Glomerular endothelial cell (primary cell): ENCODE results near the gene RBM33. TPM values are rescaled to one million over a fixed set of nuclear protein-coding genes. Genes with fewer than 3 reads are reported as not detected.

Source experiments
- DNase-seq: peaks from one replicate; pipeline ENCODE4 v3.0.0-alpha.2; 2011; ENCODE audit warnings: low read depth, low spot score; ENCODE audit errors: extremely low read depth
- total RNA-seq: library from RNA; depleted of rRNA; stranded (reverse); fragments of >200 nt; gene quantifications from 2 replicates; pipeline ENCODE4 v1.2.3, GENCODE V29; 2015

The RBM33 gene
- total RNA-seq, 1 donor from 2014 or later: 34.6 TPM

DNA sequence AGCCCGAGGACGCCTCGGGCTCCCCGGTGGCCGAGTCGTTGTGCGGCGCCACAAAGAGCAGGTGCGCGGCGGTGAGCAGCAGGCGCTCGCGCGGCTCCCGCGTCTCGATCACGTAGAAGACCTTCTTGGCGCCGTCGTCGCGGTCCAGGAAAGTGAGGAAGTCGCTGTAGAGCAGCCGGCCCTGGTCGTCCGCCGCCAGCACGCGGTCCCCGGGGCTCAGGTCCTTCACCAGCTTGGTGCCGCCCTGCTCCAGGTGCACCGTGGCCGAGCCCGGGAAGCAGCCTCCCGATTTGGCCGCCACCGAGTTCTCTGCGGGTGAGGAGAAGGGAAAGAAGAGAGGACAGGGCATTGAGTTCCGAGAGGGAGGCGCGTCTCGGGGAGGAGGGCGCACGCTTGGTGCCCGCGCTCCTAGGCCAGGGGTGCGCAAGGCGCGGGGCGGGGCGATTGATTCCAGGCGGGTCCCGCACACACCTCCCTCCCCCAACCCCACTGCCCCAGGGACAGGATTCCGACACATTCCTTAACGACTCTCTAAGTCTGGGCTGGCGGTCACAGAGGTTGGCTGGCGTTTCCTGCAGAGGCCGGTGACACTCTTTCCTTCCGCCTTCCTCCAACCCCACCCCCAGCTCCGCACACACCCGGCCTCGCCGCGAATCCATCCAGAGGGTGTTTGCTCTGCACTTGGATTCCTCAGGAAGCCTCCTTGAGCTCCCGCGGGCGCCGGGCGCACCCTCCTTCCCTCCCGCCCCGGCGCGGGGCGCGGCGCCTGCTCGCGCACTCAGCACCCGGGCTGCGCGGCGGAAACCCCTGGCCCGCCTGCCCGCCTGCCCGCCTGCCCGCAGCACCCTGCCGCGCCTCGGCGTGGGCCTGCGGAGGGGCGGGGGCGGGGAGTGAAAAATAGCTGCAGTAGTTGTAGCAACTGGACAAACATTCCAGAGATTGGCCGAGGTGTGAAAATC, 159.2 kb downstream of the RBM33 start:
- DNase-seq: no peak

DNA sequence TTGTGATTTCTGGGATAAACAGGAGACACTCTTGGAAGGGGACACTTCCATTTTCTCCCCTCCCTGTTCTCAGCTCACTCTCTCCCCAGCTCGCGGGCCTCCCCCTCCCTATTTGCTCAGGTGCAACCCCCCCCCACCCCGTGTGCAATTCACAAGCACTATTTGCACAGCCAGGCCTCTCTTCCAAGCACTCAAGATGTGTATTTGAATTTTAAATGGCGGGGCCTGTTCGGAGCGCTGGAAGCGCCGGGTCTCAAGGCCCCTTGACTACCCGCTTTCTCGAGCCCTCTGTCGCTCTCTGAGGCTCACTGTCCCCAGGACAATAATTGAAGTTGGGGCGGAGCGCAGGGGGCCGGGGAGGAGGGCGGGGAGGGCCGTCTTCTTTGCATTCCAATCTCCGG, 160.0 kb downstream of the RBM33 start:
- no peak for DNase-seq

- no peak for DNase-seq
These were observed 160.7 kb downstream of the RBM33 start for GRCh38 chr7:155804897-155805825.

DNA sequence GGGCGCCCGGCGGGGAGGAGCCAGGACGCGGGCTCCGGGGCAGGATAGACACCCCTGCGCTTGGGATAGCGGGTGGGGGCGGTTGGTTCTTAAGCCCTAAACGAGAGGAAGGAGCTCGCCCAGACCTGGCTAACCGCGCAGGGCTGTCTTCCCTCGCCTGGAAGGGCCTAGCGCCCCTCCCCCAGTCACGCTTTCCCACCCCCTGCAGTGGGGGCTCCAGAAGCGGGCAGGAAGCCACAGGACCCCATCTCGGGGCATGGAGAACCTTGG, 161.3 kb downstream of the RBM33 start:
- DNase-seq: no peak

- no peak for DNase-seq
These were observed 161.8 kb downstream of the RBM33 start for GRCh38 chr7:155806096-155806871.

- DNase-seq: no peak
These were observed 162.7 kb downstream of the RBM33 start for GRCh38 chr7:155807065-155807671.

DNA sequence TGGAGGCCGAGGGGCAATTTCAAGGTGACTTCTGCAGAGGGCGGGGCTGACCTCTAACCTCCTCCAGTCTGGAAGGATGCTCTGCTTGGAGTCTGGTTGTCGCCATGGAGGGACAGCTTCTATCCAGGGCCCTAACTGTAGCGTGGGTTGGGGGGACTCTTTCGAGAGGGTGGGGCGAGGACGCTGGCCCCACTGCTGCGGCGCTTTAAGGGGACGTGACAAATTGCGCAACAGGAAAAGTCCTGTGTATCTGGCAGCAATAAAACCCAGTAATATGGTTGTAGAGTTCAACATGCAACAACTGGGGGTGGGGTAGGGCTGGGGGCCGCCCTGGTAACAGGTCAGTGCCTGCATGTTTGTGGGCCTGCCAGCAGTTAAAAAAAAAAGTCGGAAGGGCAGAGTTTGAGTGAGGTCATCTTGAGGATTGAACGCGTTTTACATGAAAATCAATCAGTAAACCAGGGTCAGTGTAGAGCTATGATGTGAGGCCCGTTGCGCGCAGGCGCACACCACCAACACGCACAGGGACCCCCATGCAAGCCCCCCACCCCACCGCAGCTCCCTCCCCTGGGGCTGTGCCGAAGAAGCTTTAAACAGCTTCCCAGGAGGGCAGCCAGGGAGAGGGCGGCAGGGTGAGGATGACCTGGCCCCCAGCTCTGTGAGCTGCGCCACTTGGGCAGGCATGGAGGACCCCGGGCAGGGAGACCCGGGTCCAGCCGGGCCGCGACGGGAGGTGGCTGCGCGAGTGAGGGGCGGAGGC, 163.5 kb downstream of the RBM33 start:
- DNase-seq: no peak

- no peak for DNase-seq
These were observed 164.3 kb downstream of the RBM33 start for GRCh38 chr7:155808549-155809331.

DNA sequence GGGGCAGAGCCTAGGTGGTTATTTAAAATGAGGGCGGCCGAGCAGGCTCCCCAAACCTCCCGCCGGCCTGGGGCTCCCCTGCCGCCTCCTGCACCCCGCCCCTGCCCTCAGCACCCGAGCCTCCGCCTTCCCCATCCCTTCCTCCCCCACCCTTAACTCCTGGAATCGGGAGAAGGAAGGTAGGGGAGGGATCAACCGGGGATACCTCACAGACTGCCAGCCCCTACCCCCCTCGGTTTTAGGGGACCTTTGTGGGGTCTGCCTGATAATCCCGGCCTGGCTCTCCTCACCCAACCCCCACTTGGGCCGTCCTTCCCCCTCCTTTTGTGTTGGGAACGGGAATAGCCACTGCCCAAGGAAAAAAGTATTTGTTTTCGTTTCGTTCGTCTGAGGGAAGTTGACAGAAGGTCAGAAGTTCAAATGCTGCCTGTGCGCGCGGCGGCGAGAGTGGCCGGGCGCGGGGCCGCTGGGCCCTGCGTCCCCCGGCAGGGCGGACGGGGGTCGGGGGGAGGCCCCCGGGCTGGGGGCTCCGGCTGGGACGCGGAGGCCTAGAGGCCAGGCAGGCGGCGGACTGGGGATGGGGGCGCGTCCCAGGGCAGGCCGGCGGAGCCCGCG, 165.0 kb downstream of the RBM33 start:
- DNase-seq: no peak

DNA sequence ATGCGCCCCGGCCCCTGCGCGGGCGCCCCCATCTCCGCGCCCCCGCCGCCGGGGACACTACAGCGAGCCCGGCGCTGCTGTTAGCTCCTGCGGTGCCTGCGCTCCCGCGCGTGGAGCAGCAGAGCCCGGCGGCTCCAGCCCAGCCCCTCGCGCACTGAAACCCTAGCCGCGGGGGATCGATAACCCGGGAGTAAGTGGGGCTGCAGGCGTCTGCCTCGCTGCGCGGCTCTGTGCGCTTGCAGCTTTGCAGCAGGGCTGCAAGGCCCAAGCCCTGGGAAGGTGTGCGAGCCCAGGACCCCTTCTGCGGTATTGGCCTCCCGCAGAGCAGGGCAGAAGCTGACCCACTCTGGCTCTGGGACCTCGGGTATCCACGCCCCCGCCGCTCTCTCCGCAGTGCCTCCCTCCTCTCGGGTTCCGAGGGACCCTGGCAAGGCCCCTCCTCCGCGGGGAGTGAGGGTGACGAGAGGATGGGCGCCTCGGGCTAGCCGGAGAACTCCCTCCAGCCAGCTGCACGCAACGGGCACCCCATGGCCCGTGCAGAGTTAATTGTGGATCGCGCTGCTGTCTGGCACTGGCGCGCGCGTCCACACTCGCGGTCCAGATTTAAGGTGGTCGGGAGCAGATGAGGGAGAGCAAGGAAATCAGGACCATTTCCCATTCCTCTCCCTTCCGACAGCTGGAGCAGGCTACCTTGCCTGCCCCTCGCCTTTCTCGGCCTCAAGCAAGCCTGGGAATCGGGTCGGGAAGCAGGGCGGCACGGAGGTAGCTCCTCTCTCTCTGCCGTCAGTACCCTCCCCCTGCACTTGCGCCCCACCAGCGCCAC, 165.7 kb downstream of the RBM33 start:
- no peak for DNase-seq

- DNase-seq: no peak
These were observed 166.5 kb downstream of the RBM33 start for GRCh38 chr7:155810770-155811559.

DNA sequence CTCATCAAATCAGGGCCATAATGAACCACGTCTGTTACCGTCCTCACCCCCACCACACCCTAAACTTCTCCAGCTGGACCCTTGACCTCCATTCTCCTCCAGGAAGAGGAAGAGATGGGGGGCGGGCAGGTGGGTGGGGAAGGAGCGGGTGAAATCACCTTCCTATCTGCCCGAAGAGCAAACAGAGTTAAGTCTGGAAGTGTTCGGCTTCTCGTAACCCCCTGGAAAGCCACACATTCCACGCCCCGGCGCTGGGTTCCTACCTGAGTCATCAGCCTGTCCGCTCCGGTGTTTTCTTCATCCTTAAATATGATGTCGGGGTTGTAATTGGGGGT, 167.1 kb downstream of the RBM33 start:
- DNase-seq: no peak

DNA sequence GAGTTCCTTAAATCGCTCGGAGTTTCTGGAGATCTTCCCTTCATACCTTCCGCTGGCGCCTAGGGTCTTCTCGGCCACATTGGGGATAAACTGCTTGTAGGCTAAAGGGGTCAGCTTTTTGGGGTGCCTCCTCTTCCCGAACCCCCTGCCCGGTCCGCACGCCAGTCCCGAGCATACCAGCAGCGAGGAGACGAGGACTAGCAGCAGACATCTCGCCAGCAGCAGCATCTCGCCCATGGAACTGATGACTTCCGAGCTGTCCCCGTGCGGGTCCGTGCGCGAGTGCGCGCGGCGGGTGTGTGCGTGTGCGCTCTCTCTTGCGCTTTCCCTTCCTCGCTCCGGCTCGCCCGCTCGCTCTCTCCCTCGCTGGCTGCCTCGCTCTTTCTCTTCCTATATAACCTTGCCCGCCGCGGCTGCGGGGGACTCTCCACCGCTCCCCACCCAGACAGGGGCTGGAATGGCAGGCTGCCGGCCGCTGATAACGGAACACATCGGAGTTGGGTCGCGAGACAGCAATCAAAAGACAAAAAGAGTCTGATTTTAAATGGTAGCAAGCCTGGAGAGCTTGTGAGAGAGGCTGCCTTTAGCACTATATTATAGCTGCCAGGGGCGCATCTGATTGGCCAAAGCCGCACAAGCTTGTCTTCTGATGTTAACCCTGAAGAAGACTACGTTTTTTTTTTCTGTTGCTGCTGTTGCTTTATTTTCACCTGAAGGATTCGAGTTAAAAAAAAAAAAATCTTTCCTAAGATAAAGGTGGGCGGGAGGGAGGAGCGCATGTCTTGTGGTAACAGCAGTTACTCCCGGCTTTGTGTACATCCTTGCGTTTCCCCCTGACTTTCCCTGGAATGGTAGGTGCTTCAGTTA, 167.7 kb downstream of the RBM33 start, which contains the start of gene SHH:
Gene SHH (minus strand): TSS at position 569 of the 867 bp plus-strand sequence. CDS start 341 bp downstream, at position 228.
- DNase-seq: no peak

GRCh38 chr7:155813125-155813524, 168.7 kb downstream of the RBM33 start:
- DNase-seq: no peak

GRCh38 chr7:155813546-155814315, 169.3 kb downstream of the RBM33 start:
- DNase-seq: no peak
